Measurements from ENCODE around the gene SNX33.

DNA sequence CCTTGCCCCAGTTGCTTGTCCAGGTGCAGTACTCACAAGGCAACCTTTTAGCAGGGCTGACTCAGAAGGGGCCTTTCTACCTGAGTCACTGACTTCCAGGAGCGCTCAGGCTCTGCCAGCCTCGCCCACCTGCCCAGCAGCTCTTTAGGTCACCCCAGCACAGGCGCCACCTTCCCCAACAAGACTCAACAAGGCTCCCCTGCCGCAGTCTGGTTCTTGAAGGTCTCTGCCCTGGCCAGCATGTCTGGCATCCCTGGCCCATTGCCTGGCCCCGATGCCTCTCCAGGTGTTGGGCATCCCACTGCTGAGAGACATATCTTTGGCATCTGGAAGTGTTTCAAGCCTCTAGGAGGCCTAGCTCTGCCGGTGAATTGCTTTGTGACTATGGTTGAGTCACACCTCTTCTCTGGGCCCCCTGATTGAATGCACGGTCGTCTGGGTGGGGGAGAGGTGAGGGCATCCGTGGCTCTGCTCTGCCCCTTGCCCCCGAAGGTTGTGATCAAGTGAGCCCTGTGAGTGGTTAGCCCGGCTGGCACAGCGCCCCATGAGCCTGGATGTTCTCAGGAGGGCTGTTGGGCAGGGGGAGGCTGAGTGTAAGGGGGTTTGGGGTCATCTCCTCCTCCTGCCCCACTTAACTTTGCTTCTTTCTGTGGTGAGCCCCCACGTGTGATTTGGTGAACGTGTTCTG lies 21.6 kb downstream of the SNX33 start:
- TF ChIP-seq, protein P1, sequence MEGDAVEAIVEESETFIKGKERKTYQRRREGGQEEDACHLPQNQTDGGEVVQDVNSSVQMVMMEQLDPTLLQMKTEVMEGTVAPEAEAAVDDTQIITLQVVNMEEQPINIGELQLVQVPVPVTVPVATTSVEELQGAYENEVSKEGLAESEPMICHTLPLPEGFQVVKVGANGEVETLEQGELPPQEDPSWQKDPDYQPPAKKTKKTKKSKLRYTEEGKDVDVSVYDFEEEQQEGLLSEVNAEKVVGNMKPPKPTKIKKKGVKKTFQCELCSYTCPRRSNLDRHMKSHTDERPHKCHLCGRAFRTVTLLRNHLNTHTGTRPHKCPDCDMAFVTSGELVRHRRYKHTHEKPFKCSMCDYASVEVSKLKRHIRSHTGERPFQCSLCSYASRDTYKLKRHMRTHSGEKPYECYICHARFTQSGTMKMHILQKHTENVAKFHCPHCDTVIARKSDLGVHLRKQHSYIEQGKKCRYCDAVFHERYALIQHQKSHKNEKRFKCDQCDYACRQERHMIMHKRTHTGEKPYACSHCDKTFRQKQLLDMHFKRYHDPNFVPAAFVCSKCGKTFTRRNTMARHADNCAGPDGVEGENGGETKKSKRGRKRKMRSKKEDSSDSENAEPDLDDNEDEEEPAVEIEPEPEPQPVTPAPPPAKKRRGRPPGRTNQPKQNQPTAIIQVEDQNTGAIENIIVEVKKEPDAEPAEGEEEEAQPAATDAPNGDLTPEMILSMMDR (IDR thresholded peaks at IDR 0.05) = no peak
- no peak for TF ChIP-seq EZH2 (IDR thresholded peaks at IDR 0.05; ENCODE audit: borderline replicate concordance, insufficient read depth, low read depth, low read length, poor library complexity, severe bottlenecking)
